D721Med (cell line): ENCODE results near the gene DTWD2.

Source experiments
- DNase-seq: peaks from one replicate; pipeline ENCODE4 v3.0.0; 2011; ENCODE audit warnings: low spot score; ENCODE audit not compliant: insufficient read length
- FAIRE-seq: peaks from 2 replicates; lab custom pipeline; 2011; peaks lifted over from hg19 to GRCh38; lab: Jason Lieb, UNC
- CTCF ChIP-seq: IDR thresholded peaks from 2 replicates; pipeline ENCODE4 v1.5.1; 2012; ENCODE audit warnings: mild to moderate bottlenecking, control low read depth; ENCODE audit not compliant: insufficient read depth; ENCODE audit errors: missing control alignments

Gene DTWD2

GRCh38 chr5:119031011-119031886, 42.9 kb upstream of the DTWD2 start:
- no peak for DNase-seq
- FAIRE-seq: no peak
- TF ChIP-seq CTCF: no peak

- TF ChIP-seq CTCF: no peak
- DNase-seq: no peak
- no peak for FAIRE-seq
These were observed 40.2 kb upstream of the DTWD2 start for GRCh38 chr5:119028575-119028974.

GRCh38 chr5:119022773-119023172, 34.4 kb upstream of the DTWD2 start:
- FAIRE-seq: no peak
- no peak for TF ChIP-seq CTCF
- no peak for DNase-seq

- FAIRE-seq: no peak
- peak; percentile 67 for TF ChIP-seq CTCF
- no peak for DNase-seq
These were observed 33.8 kb upstream of the DTWD2 start for GRCh38 chr5:119022017-119022745.

GRCh38 chr5:119021149-119021732, 32.9 kb upstream of the DTWD2 start:
- no peak for DNase-seq
- no peak for TF ChIP-seq CTCF
- no peak for FAIRE-seq

- no peak for TF ChIP-seq CTCF
- no peak for FAIRE-seq
- no peak for DNase-seq
These were observed 31.6 kb upstream of the DTWD2 start for GRCh38 chr5:119019949-119020348.
